PFSK-1 (cell line): ENCODE measurements around the gene IMPG1.

Experiments
- FOXP2 ChIP-seq: optimal IDR thresholded peaks from 2 replicates; pipeline ENCODE3; 2011; ENCODE audit warnings: borderline replicate concordance, control low read depth, inconsistent platforms; ENCODE audit not compliant: insufficient read depth; ENCODE audit errors: extremely low read length, extremely low read depth
- POLR2AphosphoS5 ChIP-seq: IDR thresholded peaks from 2 replicates; pipeline ENCODE4 v1.6.1; 2012; ENCODE audit warnings: low read depth, mild to moderate bottlenecking, control low read depth, low read length, moderate library complexity
- SIN3A ChIP-seq: IDR thresholded peaks from 2 replicates; pipeline ENCODE4 v1.6.1; 2012; ENCODE audit warnings: mild to moderate bottlenecking, low read length, moderate library complexity, borderline replicate concordance; ENCODE audit not compliant: insufficient read depth
- TAF1 ChIP-seq: IDR thresholded peaks from 2 replicates; pipeline ENCODE4 v1.6.1; 2012; ENCODE audit warnings: low read length, control low read depth, borderline replicate concordance; ENCODE audit not compliant: insufficient read depth
- TF ChIP-seq, protein P1 (sequence below), 2 experiments: IDR thresholded peaks; 2 replicates each; pipeline versions ENCODE4 v1.6.1 to v1.8.0; 2011 to 2012; ENCODE audit warnings: low read depth in 2 of 2, low read length in 2 of 2, control low read depth in 1 of 2, inconsistent platforms in 1 of 2, mild to moderate bottlenecking in 1 of 2, moderate library complexity in 1 of 2; ENCODE audit not compliant: insufficient read depth in 1 of 2

Gene IMPG1

DNA sequence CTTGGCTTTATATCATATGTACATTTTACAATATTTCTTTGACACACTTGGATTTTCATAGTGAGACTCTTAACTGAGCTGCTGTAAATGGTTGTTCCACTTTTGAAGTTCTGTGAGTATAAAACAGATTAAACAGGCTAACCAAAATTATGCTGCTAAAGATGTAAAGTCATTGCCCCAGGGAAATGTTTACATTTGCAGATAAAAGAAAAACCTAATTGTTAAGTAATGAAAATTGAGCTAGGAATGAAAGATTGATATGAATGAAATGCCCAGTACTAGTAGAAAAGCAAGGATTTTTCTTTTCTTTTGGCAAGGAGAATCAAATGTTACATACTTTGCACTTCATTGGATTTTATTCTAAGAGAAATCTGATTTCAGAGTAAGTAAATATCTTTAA, 159.4 kb downstream of the IMPG1 start:
- no peak for TF ChIP-seq FOXP2
- TF ChIP-seq, protein P1, sequence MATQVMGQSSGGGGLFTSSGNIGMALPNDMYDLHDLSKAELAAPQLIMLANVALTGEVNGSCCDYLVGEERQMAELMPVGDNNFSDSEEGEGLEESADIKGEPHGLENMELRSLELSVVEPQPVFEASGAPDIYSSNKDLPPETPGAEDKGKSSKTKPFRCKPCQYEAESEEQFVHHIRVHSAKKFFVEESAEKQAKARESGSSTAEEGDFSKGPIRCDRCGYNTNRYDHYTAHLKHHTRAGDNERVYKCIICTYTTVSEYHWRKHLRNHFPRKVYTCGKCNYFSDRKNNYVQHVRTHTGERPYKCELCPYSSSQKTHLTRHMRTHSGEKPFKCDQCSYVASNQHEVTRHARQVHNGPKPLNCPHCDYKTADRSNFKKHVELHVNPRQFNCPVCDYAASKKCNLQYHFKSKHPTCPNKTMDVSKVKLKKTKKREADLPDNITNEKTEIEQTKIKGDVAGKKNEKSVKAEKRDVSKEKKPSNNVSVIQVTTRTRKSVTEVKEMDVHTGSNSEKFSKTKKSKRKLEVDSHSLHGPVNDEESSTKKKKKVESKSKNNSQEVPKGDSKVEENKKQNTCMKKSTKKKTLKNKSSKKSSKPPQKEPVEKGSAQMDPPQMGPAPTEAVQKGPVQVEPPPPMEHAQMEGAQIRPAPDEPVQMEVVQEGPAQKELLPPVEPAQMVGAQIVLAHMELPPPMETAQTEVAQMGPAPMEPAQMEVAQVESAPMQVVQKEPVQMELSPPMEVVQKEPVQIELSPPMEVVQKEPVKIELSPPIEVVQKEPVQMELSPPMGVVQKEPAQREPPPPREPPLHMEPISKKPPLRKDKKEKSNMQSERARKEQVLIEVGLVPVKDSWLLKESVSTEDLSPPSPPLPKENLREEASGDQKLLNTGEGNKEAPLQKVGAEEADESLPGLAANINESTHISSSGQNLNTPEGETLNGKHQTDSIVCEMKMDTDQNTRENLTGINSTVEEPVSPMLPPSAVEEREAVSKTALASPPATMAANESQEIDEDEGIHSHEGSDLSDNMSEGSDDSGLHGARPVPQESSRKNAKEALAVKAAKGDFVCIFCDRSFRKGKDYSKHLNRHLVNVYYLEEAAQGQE (IDR thresholded peaks at IDR 0.05; ENCODE audit: insufficient read depth in 1 of 2, low read depth in 2 of 2, low read length in 2 of 2), result no peak
- TF ChIP-seq POLR2AphosphoS5, result no peak
- no peak for TF ChIP-seq SIN3A
- no peak for TF ChIP-seq TAF1

DNA sequence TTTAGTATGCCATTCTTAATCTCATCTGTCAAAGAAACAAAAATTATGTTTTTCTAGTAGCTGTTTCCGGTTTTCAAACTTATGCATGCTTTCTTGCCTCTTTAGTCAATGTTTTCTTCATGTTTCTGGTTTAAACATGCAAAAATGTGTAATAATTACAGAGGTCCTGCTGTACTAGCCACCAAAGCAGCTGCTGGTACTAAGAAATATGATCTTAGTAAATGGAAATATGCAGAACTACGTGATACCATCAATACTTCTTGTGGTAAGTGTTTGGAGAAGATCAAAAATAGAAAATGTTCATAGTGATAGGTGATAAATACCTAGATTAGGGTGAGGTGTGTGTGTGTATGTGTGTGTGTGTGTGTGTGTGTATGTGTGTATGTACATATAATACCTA, 165.0 kb downstream of the IMPG1 start:
- TF ChIP-seq POLR2AphosphoS5 (no peak), FOXP2 (no peak), SIN3A (no peak)
- TF ChIP-seq, protein P1 (IDR thresholded peaks at IDR 0.05; ENCODE audit: insufficient read depth in 1 of 2, low read depth in 2 of 2, low read length in 2 of 2), result no peak

DNA sequence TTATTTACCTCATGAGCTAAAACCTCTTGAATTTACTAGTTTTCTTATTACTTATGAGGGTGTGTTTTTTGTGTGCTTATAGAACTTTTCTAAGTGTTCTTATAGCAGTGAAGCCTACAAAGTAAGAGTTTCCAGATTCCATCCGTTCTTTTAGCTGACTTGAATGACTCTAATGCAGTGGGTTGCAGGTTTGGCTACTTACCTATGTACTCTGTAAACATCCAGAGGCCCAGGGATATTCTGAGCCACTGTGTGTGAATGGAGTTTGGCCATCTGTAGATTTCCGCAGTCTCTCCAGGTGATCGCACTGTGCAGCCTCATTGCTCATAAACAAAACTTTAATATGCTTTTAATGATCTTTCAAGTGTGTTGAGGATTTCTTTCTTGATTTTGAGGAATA, 165.6 kb downstream of the IMPG1 start:
- TF ChIP-seq POLR2AphosphoS5 (no peak), FOXP2 (no peak), SIN3A (no peak), TAF1 (no peak)
- TF ChIP-seq, protein P1 (IDR thresholded peaks at IDR 0.05; ENCODE audit: insufficient read depth in 1 of 2, low read depth in 2 of 2, low read length in 2 of 2), result no peak

DNA sequence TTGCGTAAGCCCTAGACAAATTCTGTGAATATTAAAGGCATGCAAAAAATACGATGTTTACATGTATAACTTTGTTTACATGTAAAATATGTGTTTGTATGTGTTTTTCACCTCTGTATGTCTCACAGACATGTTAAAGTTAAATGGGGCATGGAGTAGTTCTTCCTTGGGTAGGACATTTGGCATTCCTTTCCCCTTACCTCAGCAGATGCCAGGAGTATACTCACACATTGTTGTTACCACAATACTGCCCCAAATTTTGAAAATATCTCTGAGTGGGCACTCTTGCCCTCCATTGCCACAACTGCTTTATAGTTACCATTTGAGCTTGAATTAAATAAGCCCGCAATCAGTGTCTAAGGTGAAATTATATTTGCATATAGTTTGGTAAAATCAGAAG, 175.9 kb downstream of the IMPG1 start:
- TF ChIP-seq FOXP2, result no peak
- no peak for TF ChIP-seq TAF1
- TF ChIP-seq POLR2AphosphoS5, result no peak
- TF ChIP-seq SIN3A, result no peak

DNA sequence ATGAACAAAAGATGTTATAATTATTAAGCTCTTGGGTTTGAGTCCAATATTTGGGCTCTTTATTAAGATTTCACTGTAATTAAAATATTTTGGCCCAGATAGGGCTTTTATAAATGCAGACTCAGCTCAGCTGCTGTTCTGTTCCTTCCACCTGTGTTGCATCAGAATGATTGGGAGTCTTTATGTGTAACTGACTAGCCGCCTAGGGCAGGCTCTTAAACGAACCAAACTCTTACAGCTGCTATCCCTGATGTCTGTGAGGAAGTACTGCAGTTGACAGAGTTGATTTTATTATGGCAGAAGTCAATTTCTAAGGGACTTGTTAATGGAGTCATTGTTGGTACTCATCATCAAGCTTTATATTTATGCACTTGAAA, 178.7 kb downstream of the IMPG1 start:
- TF ChIP-seq, protein P1 (IDR thresholded peaks at IDR 0.05; ENCODE audit: insufficient read depth in 1 of 2, low read depth in 2 of 2, low read length in 2 of 2), result no peak
- TF ChIP-seq POLR2AphosphoS5, result no peak
- TF ChIP-seq SIN3A, result no peak
- no peak for TF ChIP-seq TAF1
- TF ChIP-seq FOXP2, result no peak
